GM21529 (cell line): ENCODE measurements around the gene RUSF1.
"Not testable (repeated sequence)": the region's sequence is repeated elsewhere in the genome, so short reads cannot be mapped to it uniquely, and the experiment has no call there.

Experiments used
- ATAC-seq: cut with Tn5 transposase; IDR thresholded peaks from one replicate; pipeline ENCODE4 v1.9.1; 2021; ENCODE audit not compliant: unreplicated experiment

Gene RUSF1

GRCh38 chr16:31453255-31454204, 54.7 kb downstream of the RUSF1 start:
- ATAC-seq: no peak

GRCh38 chr16:31452631-31453106, 55.5 kb downstream of the RUSF1 start:
- no peak for ATAC-seq

DNA sequence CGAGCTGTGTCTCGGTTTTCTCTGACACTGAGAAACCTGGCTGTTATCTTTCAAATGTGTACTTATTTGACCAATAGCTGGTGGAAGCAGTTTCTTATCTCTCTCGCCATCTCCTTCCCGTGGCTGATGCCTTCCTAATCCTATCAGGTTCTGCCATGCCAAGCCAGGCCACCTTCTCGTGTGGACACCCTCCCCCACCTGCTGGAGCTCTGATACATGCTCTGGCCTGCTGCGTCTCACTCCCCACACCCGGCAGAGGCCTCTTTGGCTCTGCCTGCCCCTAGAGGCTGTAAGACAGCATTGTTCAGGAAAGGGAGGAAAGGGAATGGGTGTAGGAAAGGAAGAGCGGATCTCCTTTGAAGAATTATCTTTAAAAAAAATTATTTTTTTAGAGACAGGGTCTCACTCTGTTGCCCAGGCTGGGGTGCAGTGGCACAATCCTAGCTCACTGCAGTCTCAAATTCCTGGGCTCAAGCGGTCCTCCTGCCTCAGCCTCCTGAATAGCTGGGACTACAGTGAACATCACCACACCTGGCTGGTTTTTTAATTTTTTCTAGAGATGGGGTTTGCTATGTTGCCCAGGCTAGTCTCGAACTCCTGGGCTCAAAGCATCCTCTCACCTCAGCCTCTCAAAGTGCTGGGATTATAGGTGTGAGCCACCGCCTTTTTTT, 56.4 kb downstream of the RUSF1 start:
- ATAC-seq: no peak

- no peak for ATAC-seq
These were observed 57.0 kb downstream of the RUSF1 start for GRCh38 chr16:31451201-31451600.

- not testable (repeated sequence) for ATAC-seq
These were observed 62.3 kb downstream of the RUSF1 start for GRCh38 chr16:31445931-31446330.

- no peak for ATAC-seq
These were observed 66.2 kb downstream of the RUSF1 start for GRCh38 chr16:31441956-31442355.

- ATAC-seq: no peak
These were observed 67.5 kb downstream of the RUSF1 start for GRCh38 chr16:31440516-31441184.

- ATAC-seq: no peak
These were observed 68.7 kb downstream of the RUSF1 start for GRCh38 chr16:31439519-31439918.
